ENCODE data around the gene TSPAN11.
A peak's percentile ranks its signal among the peaks of the same experiment; 100 is the strongest.

Gene TSPAN11

DNA sequence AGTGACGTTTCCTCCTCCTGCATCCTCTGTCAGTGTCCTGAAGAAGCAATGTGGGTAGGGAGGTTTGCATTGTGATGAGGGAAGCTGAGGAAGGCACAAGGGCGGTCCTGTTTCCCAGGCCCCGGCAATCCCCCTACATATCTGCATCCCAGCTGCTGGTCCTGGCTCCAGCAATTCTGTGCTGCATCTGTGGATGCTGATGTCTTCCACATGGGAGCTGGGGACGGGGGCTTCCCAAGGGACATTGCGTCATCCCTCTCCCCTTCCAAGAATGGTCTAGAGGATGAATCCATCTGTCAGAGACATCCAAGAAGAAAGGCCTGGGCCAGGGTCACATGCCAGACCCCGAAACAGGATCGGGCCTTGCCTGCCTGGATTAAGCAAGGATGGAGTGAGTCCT, 52.1 kb downstream of the TSPAN11 start:
- FAIRE-seq (no peak), DNase-seq (ENCODE audit: insufficient read length, low spot score) (no peak)
- TF ChIP-seq, protein P1, sequence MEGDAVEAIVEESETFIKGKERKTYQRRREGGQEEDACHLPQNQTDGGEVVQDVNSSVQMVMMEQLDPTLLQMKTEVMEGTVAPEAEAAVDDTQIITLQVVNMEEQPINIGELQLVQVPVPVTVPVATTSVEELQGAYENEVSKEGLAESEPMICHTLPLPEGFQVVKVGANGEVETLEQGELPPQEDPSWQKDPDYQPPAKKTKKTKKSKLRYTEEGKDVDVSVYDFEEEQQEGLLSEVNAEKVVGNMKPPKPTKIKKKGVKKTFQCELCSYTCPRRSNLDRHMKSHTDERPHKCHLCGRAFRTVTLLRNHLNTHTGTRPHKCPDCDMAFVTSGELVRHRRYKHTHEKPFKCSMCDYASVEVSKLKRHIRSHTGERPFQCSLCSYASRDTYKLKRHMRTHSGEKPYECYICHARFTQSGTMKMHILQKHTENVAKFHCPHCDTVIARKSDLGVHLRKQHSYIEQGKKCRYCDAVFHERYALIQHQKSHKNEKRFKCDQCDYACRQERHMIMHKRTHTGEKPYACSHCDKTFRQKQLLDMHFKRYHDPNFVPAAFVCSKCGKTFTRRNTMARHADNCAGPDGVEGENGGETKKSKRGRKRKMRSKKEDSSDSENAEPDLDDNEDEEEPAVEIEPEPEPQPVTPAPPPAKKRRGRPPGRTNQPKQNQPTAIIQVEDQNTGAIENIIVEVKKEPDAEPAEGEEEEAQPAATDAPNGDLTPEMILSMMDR (IDR thresholded peaks at IDR 0.05; ENCODE audit: insufficient read depth, missing control alignments), result no peak

DNA sequence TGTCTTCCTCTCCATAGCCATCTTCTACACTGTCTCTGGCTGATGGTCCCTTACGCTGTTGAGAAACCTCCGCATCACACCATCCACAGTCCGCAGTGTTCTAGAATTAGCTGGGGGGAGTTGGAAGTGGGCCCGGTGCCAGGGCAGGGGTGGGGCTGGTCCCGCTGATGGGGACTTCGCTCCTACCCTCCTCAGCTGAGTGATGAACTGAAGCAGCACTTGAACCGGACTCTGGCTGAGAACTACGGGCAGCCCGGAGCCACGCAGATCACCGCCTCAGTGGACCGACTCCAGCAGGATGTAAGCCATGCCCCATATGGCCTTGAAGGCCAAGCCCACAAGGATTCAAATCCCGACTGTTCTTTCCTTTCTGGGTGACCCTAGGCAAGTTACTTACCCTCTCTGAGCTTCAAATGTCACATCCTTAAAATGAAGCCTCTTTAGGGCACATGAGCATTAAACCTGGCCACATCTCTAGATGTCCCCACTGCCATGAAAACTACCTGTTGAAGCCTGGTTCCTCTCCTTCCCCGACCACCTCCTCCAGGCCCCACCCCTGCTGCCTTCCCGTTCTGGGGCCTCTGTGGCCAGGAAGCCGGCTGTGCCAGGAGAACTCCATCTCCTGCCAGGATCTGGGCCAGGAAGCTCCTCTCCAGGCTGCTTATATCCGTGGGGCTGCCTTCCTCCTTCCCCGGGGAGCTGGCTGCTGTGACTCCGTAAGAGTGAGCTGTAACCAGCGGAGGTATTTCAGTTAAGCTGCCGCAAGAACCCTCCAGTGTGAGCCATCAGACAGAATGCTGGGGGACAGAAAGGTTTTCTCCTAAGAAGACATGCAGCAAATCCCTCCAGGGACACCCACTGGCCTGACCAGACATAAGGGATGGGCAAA, 53.1 kb downstream of the TSPAN11 start:
- no peak for FAIRE-seq
- TF ChIP-seq, protein P1 (IDR thresholded peaks at IDR 0.05; ENCODE audit: insufficient read depth, missing control alignments), result no peak
- DNase-seq (ENCODE audit: insufficient read length, low spot score), result no peak

DNA sequence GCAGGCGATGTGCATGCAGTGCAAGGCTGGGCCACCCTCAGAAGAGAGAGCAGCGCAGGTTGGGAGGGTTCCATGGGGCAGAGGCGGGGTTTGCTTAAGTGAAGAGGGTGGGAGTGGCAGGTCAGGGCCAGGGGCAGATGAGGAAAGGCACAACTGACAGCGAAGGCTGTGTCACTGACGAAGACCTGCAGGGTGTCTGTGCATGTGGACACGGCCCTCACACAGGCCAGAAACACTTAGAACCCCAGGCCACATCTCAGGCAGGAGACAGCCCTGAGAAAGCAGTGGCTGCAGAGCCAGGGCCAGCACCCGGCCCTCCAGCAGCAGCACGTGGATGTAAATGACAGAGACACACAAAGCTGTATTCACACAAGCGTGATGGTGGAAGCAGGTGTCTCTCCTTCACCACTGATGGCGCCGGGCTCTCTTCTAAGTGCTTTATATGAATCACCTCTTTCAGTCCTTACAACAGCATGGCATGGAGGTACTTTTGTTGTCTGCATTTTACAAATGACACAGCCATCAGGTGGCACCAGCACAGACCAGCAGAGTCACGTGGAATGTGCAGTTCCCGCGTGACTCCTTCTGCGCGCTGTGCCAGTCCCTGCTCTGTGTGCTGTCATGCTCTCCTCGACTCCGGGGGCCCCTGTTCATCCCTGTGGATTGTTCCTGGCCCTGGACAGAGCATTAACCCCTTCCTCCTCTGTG, 54.6 kb downstream of the TSPAN11 start:
- TF ChIP-seq, protein P1 (IDR thresholded peaks at IDR 0.05; ENCODE audit: insufficient read depth, missing control alignments), result no peak
- FAIRE-seq (no peak), DNase-seq (ENCODE audit: insufficient read length, low spot score) (no peak)

DNA sequence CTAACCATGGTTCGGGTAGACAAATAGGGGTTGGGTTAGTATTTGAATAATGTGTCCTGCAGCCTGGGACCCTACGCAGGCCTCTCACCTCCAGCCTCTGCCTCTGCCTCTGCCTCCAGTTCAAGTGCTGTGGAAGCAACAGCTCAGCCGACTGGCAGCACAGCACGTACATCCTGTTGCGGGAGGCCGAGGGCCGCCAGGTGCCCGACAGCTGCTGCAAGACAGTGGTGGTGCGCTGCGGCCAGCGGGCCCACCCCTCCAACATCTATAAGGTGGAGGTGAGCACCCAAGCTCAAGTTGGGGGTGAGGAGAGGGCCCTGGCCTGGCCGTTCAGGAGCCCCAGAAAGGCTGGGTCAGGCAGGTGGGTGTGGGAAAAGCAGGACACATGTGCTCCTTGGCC, 55.9 kb downstream of the TSPAN11 start:
- DNase-seq (ENCODE audit: insufficient read length, low spot score) (no peak), FAIRE-seq (no peak)
- TF ChIP-seq, protein P1 (IDR thresholded peaks at IDR 0.05; ENCODE audit: insufficient read depth, missing control alignments), result no peak

DNA sequence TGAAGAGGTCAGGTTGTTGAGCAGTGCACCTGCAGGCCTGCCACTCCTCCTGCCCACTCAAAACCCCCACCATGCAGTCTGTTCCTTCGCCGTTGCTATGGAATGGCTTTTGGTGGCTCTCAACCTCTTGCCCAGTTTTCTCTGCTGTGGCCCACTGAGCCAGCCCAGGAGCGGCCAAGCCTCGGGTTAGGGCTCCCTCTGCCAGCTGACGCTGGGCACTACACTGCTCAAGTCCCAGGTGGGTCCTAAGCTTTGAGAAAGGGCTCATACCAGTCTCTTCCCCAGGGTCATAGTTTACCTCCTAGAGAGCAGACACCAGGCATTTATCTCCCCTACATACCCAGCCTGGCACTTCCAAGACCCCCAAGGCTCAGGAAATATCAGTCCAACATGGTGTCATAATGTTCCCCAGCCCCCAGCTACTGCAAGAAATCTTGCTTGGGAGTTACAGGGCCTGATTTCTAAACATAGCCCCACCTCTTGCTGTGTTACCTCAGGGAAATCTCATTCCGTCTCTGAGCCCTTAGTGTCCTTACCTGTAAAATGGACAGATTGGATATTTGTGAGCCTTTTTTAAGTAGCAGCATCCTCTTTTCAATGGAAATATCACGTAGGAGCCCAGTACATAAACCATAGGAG, 59.4 kb downstream of the TSPAN11 start:
- TF ChIP-seq, protein P1 (IDR thresholded peaks at IDR 0.05; ENCODE audit: insufficient read depth, missing control alignments), result peak; percentile 71
- FAIRE-seq (no peak), DNase-seq (ENCODE audit: insufficient read length, low spot score) (peak; percentile 64)

DNA sequence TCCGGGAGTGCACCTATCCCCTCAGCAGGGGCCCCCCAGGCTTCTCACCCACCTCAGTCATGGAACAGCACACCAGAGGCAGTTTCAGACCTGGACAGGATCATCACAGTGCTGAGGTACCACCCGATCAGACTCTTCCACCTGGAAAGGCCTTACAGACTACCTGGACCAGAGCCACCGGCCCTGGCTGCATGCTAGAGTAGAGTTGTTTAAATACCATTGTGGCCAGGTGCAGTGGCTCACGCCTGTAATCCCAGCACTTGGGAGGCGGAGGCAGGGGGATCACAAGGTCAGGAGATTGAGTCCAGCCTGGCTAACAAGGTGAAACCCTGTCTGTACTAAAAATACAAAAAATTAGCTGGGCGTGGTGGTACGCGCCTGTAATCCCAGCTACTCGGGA, 61.5 kb downstream of the TSPAN11 start:
- no peak for FAIRE-seq
- DNase-seq (ENCODE audit: insufficient read length, low spot score), result no peak
- TF ChIP-seq, protein P1 (IDR thresholded peaks at IDR 0.05; ENCODE audit: insufficient read depth, missing control alignments), result no peak
